ENCODE results near the gene EMILIN1.

- TF ChIP-seq CTCF (conservative IDR thresholded peaks at IDR 0.05; ENCODE audit: low read depth, low read length) (no peak), BHLHE40 (IDR thresholded peaks at IDR 0.05; ENCODE audit: low read depth, low read length) (no peak), POLR2A (IDR thresholded peaks at IDR 0.05; ENCODE audit: low read depth, low read length) (no peak), MAFK (IDR thresholded peaks at IDR 0.05; ENCODE audit: low read depth, low read length) (no peak), RAD21 (IDR thresholded peaks at IDR 0.05; ENCODE audit: low read length) (no peak), FOS (IDR thresholded peaks at IDR 0.05; ENCODE audit: low read depth, low read length) (no peak), CHD1 (IDR thresholded peaks at IDR 0.05; ENCODE audit: low read depth, low read length) (no peak), NFE2L2 (IDR thresholded peaks at IDR 0.05; ENCODE audit: low read depth, low read length) (no peak), USF2 (IDR thresholded peaks at IDR 0.05; ENCODE audit: low read depth, low read length) (no peak), MXI1 (IDR thresholded peaks at IDR 0.05; ENCODE audit: borderline replicate concordance, low read depth, low read length) (no peak), CEBPB (IDR thresholded peaks at IDR 0.05; ENCODE audit: low read depth, low read length) (no peak)
These were observed 5.2 kb downstream of the EMILIN1 start for GRCh38 chr2:27083410-27084296.

Measured in IMR-90 (cell line).